K562 (cell line): ENCODE results near the gene SAT2. TPM values are rescaled to one million over a fixed set of nuclear protein-coding genes. Genes with fewer than 3 reads are reported as not detected.

Experiments used
- ARID1B ChIP-seq: fragments of 450-650 bp; IDR thresholded peaks from 2 replicates; pipeline ENCODE4 v1.6.1; 2016; ENCODE audit warnings: antibody characterized with exemption, mild to moderate bottlenecking, inconsistent platforms
- ATF4 ChIP-seq: fragments of 450-650 bp; formaldehyde crosslinking; IDR thresholded peaks from 2 replicates; pipeline ENCODE4 v1.4.0; 2022; ENCODE audit warnings: mild to moderate bottlenecking, moderate library complexity
- CBFA2T3 ChIP-seq: fragments of 450-650 bp; IDR thresholded peaks from 2 replicates; pipeline ENCODE4 v1.6.1; 2017
- CSDE1 ChIP-seq, 2 experiments: fragments of 450-650 bp; IDR thresholded peaks; 2 replicates each; pipeline ENCODE4 v1.6.1; 2016; ENCODE audit warnings: mild to moderate bottlenecking in 1 of 2
- CTBP1 ChIP-seq: fragments of 450-650 bp; IDR thresholded peaks from 2 replicates; pipeline ENCODE4 v1.6.1; 2016; ENCODE audit warnings: borderline replicate concordance
- CUX1 ChIP-seq: fragments of 200-800 bp; sonication (Bioruptor generic); IDR thresholded peaks from 2 replicates; pipeline ENCODE4 v1.6.1; 2016; ENCODE audit warnings: missing genetic modification characterization, missing compliant biosample characterization
- EGR1 ChIP-seq: fragments of 450-650 bp; conservative IDR thresholded peaks from 2 replicates; pipeline ENCODE4 v1.6.1; 2017; ENCODE audit warnings: mild to moderate bottlenecking
- ESRRA ChIP-seq: fragments of 450-650 bp; IDR thresholded peaks from 2 replicates; pipeline ENCODE4 v1.6.1; 2014; ENCODE audit warnings: low read depth, mild to moderate bottlenecking, moderate library complexity, borderline replicate concordance
- GTF2A2 ChIP-seq: IDR thresholded peaks from 2 replicates; pipeline ENCODE4 v1.6.1; 2016; ENCODE audit warnings: mild to moderate bottlenecking, missing genetic modification characterization, missing compliant biosample characterization
- KDM5B ChIP-seq: fragments of 200-600 bp; sonication (generic); IDR thresholded peaks from 2 replicates; pipeline ENCODE4 v1.6.1; 2012; ENCODE audit warnings: low read depth, mild to moderate bottlenecking, moderate library complexity, low read length, control low read depth, inconsistent platforms; ENCODE audit not compliant: insufficient replicate concordance
- MAZ ChIP-seq, 2 experiments: fragments of 450-650 bp in 1 of 2; sonication (generic) in 1 of 2; formaldehyde crosslinking; IDR thresholded peaks in 1 of 2; conservative IDR thresholded peaks in 1 of 2; 2 replicates each; pipeline versions ENCODE4 v1.4.0 to v1.5.0; 2020; ENCODE audit warnings: mild to moderate bottlenecking in 1 of 2, missing genetic modification reagents in 1 of 2
- MBD2 ChIP-seq: sonication (generic); IDR thresholded peaks from 2 replicates; pipeline ENCODE4 v1.6.1; 2016; ENCODE audit warnings: low read depth, borderline replicate concordance
- PHF8 ChIP-seq: fragments of 200-600 bp; sonication (generic); IDR thresholded peaks from 2 replicates; pipeline ENCODE4 v1.6.1; 2012; ENCODE audit warnings: mixed run types, mild to moderate bottlenecking, inconsistent platforms, low read length, moderate library complexity, borderline replicate concordance
- POLR2AphosphoS5 ChIP-seq: IDR thresholded peaks from 2 replicates; pipeline ENCODE4 v1.6.1; 2011; ENCODE audit warnings: mild to moderate bottlenecking, low read depth, low read length, moderate library complexity; ENCODE audit not compliant: control insufficient read depth, insufficient read depth
- RBFOX2 ChIP-seq: fragments of 200-400 bp; formaldehyde crosslinking; IDR thresholded peaks from 2 replicates; pipeline ENCODE4 v1.6.1; 2017; ENCODE audit warnings: low read depth, mild to moderate bottlenecking, low read length, moderate library complexity
- RCOR1 ChIP-seq, 2 experiments: IDR thresholded peaks; 2 replicates each; pipeline ENCODE4 v1.6.1; 2012; ENCODE audit warnings: low read depth in 2 of 2, low read length in 2 of 2, borderline replicate concordance in 1 of 2, improper control_type of control experiment in 1 of 2
- SMARCA4 ChIP-seq: fragments of 450-650 bp; IDR thresholded peaks from 2 replicates; pipeline ENCODE4 v1.6.1; 2016
- SUPT5H ChIP-seq: fragments of 450-650 bp; IDR thresholded peaks from 2 replicates; pipeline ENCODE4 v1.6.1; 2016
- TAL1 ChIP-seq: fragments of 450-650 bp; IDR thresholded peaks from 2 replicates; pipeline ENCODE4 v1.6.1; 2016; ENCODE audit warnings: mild to moderate bottlenecking
- TBP ChIP-seq: optimal IDR thresholded peaks from 2 replicates; pipeline ENCODE3; 2011; ENCODE audit warnings: low read depth, low read length, improper control_type of control experiment
- VEZF1 ChIP-seq: fragments of 200-800 bp; sonication (Bioruptor generic); IDR thresholded peaks from 2 replicates; pipeline ENCODE4 v1.6.1; 2017; ENCODE audit warnings: missing genetic modification characterization, missing compliant biosample characterization
- ZNF408 ChIP-seq: fragments of 250-450 bp; sonication (Bioruptor Pico); IDR thresholded peaks from 2 replicates; pipeline ENCODE4 v1.4.0; 2020; ENCODE audit warnings: low read depth, mild to moderate bottlenecking, moderate library complexity
- polyA plus RNA-seq, 8 experiments: library from polyadenylated mRNA; depleted of rRNA in 4 of 8; stranded (reverse) in 5 of 8; unstranded in 3 of 8; fragments of >200 nt; fragmentation: Nextera tagmentation in 2 of 8; fragmentation: Illumina TruSeq in 1 of 8; extraction: Ambion mirVana in 2 of 8; extraction: Trizol in 1 of 8; gene quantifications; 2 replicates each; pipeline versions ENCODE4 v1.2.1 to v1.2.3, GENCODE V29; 2011 to 2014; ENCODE audit warnings: inconsistent platforms in 1 of 8, missing spikeins in 1 of 8
- total RNA-seq, 7 experiments: library from RNA; depleted of rRNA in 6 of 7; stranded (reverse); fragments of >200 nt in 6 of 7; fragmentation: Illumina TruSeq in 2 of 7; extraction: Trizol in 2 of 7; gene quantifications; 2 replicates each; pipeline versions ENCODE4 v1.2.1 to v1.2.3, GENCODE V29; 2011 to 2021; ENCODE audit warnings: low replicate concordance in 1 of 7

SAT2 gene
- total and polyA plus RNA-seq, 9 of the 15 experiments (the other 6 are each of a cell fraction or from before 2014, with no cell fraction given), result 2.0 to 8.0 (median 5.3) TPM

GRCh38 chr17:7650509-7651096, 23.0 kb upstream of the SAT2 start, which contains the start of gene ATP1B2 (continued):
- TF ChIP-seq CUX1 (CRISPR knock-in tag), result no peak
- peak; percentile 95 for TF ChIP-seq TBP
- TF ChIP-seq CSDE1 (IDR thresholded peaks at IDR 0.05), result 0 out of 4 replicates have a peak, but pooled peaks of 1 of the 2 experiments have one; percentile 50
- peak; percentile 82 for TF ChIP-seq CBFA2T3
- TF ChIP-seq POLR2AphosphoS5, result peak; percentile 40; the same call in 1 of the 2 replicates
- peak; percentile 63; the same call in 1 of the 2 replicates for TF ChIP-seq TAL1
- peak; percentile 60 for TF ChIP-seq VEZF1 (CRISPR knock-in tag)
- TF ChIP-seq MAZ (CRISPR knock-in tag; conservative IDR thresholded peaks at IDR 0.05 in 1 of 2, IDR thresholded peaks at IDR 0.05 in 1 of 2), result peak in 1 of 2 experiments; percentile 89; a peak in 3 of 4 replicates
- peak; percentile 72 for TF ChIP-seq RBFOX2
- no peak for TF ChIP-seq ATF4 (CRISPR knock-in tag)
- TF ChIP-seq SMARCA4, result 0 out of 2 replicates have a peak, but pooled peaks have one; percentile 13
- peak; percentile 82 for TF ChIP-seq GTF2A2 (tag)
- no peak for TF ChIP-seq ZNF408
- TF ChIP-seq ARID1B, result peak; percentile 71
- 0 out of 2 replicates have a peak, but pooled peaks have one; percentile 18 for TF ChIP-seq MBD2
- TF ChIP-seq ESRRA, result no peak
- TF ChIP-seq CTBP1, result peak; percentile 8; the same call in 1 of the 2 replicates
- peak; percentile 33; the same call in 1 of the 2 replicates for TF ChIP-seq EGR1
- peak; percentile 82 for TF ChIP-seq KDM5B
- peak in 1 of 2 experiments; percentile 77; a peak in 2 of 4 replicates for TF ChIP-seq RCOR1 (IDR thresholded peaks at IDR 0.05; ENCODE audit: borderline replicate concordance in 1 of 2, low read depth in 2 of 2, low read length in 2 of 2)
- peak; percentile 49 for TF ChIP-seq SUPT5H
- TF ChIP-seq PHF8, result peak; percentile 62; the same call in 1 of the 2 replicates
